ENCODE data around the gene TACR3. TPM values are rescaled to one million over a fixed set of nuclear protein-coding genes. Genes with fewer than 3 reads are reported as not detected.
"Not testable (repeated sequence)": the region's sequence is repeated elsewhere in the genome, so short reads cannot be mapped to it uniquely, and the experiment has no call there.

Gene TACR3
- total RNA-seq, 6 experiments from 2014 or later: not detected

GRCh38 chr4:103721251-103721650 is 1.5 kb upstream of the TACR3 start:
- no peak overlapping the region for H3K4me3 Mint-ChIP-seq
- no peaks in the 10 kb centered on the region; the same call in 1 of the 2 replicates for H3K9me3 Mint-ChIP-seq
- H3K27ac Mint-ChIP-seq: no peak overlapping the region
- H3K4me1 Mint-ChIP-seq (ENCODE audit: low read depth): no peaks in the 10 kb centered on the region
- H3K36me3 Mint-ChIP-seq (ENCODE audit: low read depth): no peaks in the 10 kb centered on the region
- no peak for DNase-seq
- peaks cover 10% of the 10 kb centered on the region; the same call in 1 of the 2 replicates for H3K27me3 Mint-ChIP-seq (ENCODE audit: insufficient read depth)
- TF ChIP-seq CTCF (IDR thresholded peaks at IDR 0.05): no peak

DNA sequence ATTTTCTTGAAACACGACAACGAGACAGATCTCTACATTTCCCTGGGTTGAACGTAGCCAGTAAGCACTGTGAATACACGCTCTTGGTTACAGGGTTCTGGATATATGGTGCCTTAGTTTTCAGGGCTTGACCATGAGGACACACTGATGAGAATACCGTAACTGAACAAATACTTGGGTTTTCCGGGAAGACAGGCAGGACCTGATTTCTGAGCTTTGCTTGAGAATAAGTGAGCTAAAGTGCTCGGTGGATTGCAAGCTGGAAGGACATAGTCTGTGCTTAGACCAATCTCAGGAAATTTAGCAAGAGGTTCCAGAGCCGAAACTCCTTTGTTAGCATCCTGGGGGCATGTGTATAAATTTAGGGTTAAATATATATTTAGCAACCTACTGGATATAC is 876 bp upstream of the TACR3 start:
- Mint-ChIP-seq H3K4me3 (peak overlapping the region; percentile 47; the same call in 1 of the 2 replicates), H3K9me3 (no peaks in the 10 kb centered on the region), H3K27ac (no peak overlapping the region), H3K4me1 (ENCODE audit: low read depth) (no peaks in the 10 kb centered on the region), H3K27me3 (ENCODE audit: insufficient read depth) (peaks cover 10% of the 10 kb centered on the region; the same call in 1 of the 2 replicates), H3K36me3 (ENCODE audit: low read depth) (no peaks in the 10 kb centered on the region)
- no peak for TF ChIP-seq CTCF (IDR thresholded peaks at IDR 0.05)
- no peak for DNase-seq

- Mint-ChIP-seq H3K4me1 (ENCODE audit: low read depth) (no peaks in the 10 kb centered on the region), H3K9me3 (no peaks in the 10 kb centered on the region), H3K27ac (no peak overlapping the region), H3K4me3 (no peak overlapping the region; the same call in 1 of the 2 replicates), H3K36me3 (ENCODE audit: low read depth) (no peaks in the 10 kb centered on the region), H3K27me3 (ENCODE audit: insufficient read depth) (peaks cover 10% of the 10 kb centered on the region; the same call in 1 of the 2 replicates)
- TF ChIP-seq CTCF (IDR thresholded peaks at IDR 0.05): no peak
- DNase-seq: no peak
Observed at GRCh38 chr4:103719105-103719829, 518 bp downstream of the TACR3 start.

- DNase-seq: no peak
- H3K27ac Mint-ChIP-seq: no peak overlapping the region
- H3K4me3 Mint-ChIP-seq: no peak overlapping the region
- H3K27me3 Mint-ChIP-seq (ENCODE audit: insufficient read depth): no peaks in the 10 kb centered on the region
- no peak for TF ChIP-seq CTCF (IDR thresholded peaks at IDR 0.05)
- no peaks in the 10 kb centered on the region for H3K36me3 Mint-ChIP-seq (ENCODE audit: low read depth)
- H3K9me3 Mint-ChIP-seq: peaks cover 9% of the 10 kb centered on the region; the same call in 1 of the 2 replicates
- H3K4me1 Mint-ChIP-seq (ENCODE audit: low read depth): no peaks in the 10 kb centered on the region
Observed at GRCh38 chr4:103692615-103693014, 27.2 kb downstream of the TACR3 start.

DNA sequence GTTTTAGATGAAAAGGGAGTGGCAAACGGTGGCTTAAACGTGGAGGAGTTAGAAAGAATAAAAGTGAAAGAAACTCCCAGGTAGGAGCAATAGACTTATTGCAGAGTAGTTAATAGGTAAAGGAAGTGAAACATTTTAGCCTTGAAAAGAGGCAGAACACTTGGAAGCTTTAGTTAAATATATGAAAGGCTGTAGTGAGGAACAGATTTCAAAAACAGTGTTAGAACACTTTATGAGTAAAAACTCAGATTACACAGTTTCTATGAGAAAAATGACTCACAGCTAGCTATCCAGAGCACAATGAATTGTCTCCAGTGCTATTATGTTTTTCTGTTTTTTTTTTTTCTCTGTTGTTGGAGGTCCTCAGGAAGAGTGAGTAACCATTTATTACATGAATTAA is 45.8 kb downstream of the TACR3 start:
- Mint-ChIP-seq H3K4me1 (ENCODE audit: low read depth) (no peaks in the 10 kb centered on the region), H3K4me3 (no peak overlapping the region), H3K27ac (no peak overlapping the region), H3K36me3 (ENCODE audit: low read depth) (no peaks in the 10 kb centered on the region), H3K27me3 (ENCODE audit: insufficient read depth) (no peaks in the 10 kb centered on the region), H3K9me3 (peaks cover 32% of the 10 kb centered on the region; the same call in 1 of the 2 replicates)
- no peak for TF ChIP-seq CTCF (IDR thresholded peaks at IDR 0.05)
- DNase-seq: no peak

DNA sequence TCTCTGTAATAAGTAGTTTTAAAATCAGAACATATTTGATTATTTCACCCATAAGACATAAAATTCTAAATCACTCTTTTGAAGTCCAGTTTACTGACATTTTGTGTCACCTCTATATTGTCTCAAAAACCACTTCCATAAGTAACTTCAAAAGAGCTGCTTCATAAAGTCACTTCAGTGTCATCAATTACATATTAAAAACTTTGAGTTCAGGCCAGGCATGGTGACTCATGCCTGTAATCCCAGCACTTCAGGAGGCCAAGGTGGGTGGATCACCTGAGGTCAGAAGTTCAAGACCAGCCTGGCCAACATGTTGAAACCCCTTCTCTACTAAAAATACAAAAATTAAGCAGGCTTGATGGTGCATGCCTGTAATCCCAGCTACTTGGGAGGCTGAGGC is 53.0 kb downstream of the TACR3 start:
- not testable (repeated sequence) for H3K9me3 Mint-ChIP-seq; H3K4me1 Mint-ChIP-seq (ENCODE audit: low read depth); H3K27me3 Mint-ChIP-seq (ENCODE audit: insufficient read depth); H3K4me3 Mint-ChIP-seq; H3K36me3 Mint-ChIP-seq (ENCODE audit: low read depth); H3K27ac Mint-ChIP-seq; DNase-seq
